ENCODE results near the gene ASXL2. TPM values are rescaled to one million over a fixed set of nuclear protein-coding genes. Genes with fewer than 3 reads are reported as not detected.

Gene ASXL2
- total and polyA plus RNA-seq, 4 experiments from 2014 or later: 6.3 to 63.6 (median 33.1) TPM

DNA sequence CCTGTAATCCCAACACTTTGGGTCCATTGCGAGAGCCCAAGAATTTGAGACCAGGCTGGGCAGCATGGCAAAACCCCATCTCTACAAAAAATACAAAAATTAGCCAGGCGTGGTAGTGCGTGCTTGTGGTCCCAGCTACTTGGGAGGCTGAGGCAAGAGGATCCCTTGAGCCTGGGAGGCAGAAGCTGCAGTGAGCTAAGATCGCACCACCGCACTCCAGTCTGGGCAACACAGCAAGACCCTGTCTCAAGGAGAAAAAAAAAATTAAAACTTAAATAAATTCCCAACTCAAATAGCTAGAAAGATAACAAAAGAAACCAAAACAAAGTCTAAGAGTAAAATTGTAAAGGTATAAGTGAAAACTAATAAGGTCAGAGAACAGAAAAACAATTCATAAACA, 6.2 kb downstream of the ASXL2 start:
- H3K36me3 Mint-ChIP-seq: peaks cover 14 to 28% of the 10 kb centered on the region in 2 donors
- Histone ChIP-seq H3K4me1 (ENCODE audit: insufficient read depth, low read length) (peaks cover 35% of the 10 kb centered on the region), H3K36me3 (ENCODE audit: insufficient read depth, low read length) (no peaks in the 10 kb centered on the region), H3K4me3 (ENCODE audit: low read length in 2 of 2) (no peak overlapping the region), H3K27ac (ENCODE audit: low read depth, low read length) (no peak overlapping the region), H3K27me3 (ENCODE audit: insufficient read depth, low read length) (no peaks in the 10 kb centered on the region), H3K9me3 (ENCODE audit: control insufficient read depth in 1 of 2, low read length in 2 of 2) (no peaks in the 10 kb centered on the region)
- H3K27ac Mint-ChIP-seq: no peak overlapping the region
- H3K9me3 Mint-ChIP-seq: no peaks in the 10 kb centered on the region
- H3K27me3 Mint-ChIP-seq: no peaks in the 10 kb centered on the region
- intact Hi-C loops (cut with micrococcal nuclease): no loop called here
- ChIA-PET POLR2A (ENCODE audit: partially characterized antibody) (interaction anchor here (1.0 kb wide), 1 partner anchor 19 kb away, joined by 6 read pairs; no protein-coding TSS in a partner anchor), CTCF (ENCODE audit: partially characterized antibody) (interaction anchor here (0.6 to 1.4 kb wide), 4 partner anchors 10 to 1404 kb away, joined by 3 to 5 read pairs (median 4); no protein-coding TSS in a partner anchor)
- DNase-seq: no peak
- H3K4me3 Mint-ChIP-seq: no peak overlapping the region
- peaks cover 25 to 43% (median 35%) of the 10 kb centered on the region in 4 donors for H3K4me1 Mint-ChIP-seq

DNA sequence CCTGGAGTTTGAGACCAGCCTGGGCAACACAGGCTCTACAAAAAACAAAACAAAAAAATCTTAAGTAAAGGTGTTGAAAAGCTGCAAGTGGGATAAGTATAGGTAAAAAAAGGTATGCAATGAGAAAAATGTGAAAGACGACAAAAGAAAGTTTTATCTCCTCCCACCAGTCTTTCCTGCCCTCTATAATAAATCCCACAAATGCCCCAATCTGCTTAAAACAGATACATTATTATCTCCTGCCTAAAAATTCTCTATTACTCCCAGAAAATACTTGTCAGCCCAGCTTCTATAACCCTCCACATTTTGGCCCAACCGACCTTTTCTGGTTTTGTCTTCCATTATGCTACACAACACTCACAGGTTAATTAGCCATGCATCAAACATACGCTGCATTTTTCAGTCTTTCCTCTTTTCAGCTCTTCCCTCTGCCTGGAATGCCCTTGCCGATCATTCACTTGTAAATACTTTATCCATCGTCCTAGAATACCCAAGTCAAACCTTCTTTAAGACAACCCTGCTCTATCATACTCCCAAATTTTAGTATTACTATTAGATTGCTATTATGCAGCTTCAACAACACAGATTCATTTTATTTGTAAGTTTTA, 10.8 kb downstream of the ASXL2 start:
- H3K4me3 ChIP-seq (ENCODE audit: low read length in 2 of 2): no peak overlapping the region
- CTCF ChIA-PET (ENCODE audit: partially characterized antibody): interaction anchor here (1.5 to 4.7 kb wide), 2 partner anchors 11 to 15 kb away, joined by 5 to 36 read pairs; partner anchors contain the start of gene ASXL2
- no peaks in the 10 kb centered on the region for H3K27me3 ChIP-seq (ENCODE audit: insufficient read depth, low read length)
- Mint-ChIP-seq H3K4me1 (peaks cover 11 to 15% (median 13%) of the 10 kb centered on the region in 4 donors), H3K4me3 (no peak overlapping the region), H3K36me3 (peaks cover 15 to 25% of the 10 kb centered on the region in 2 donors), H3K27ac (peak overlapping the region in 4 of 7 donors; percentile 1 to 39 (median 19)), H3K27me3 (no peaks in the 10 kb centered on the region), H3K9me3 (no peaks in the 10 kb centered on the region)
- POLR2A ChIA-PET (ENCODE audit: partially characterized antibody): interaction anchor here (0.5 kb wide), 1 partner anchor 168 kb away, joined by 3 read pairs; no protein-coding TSS in a partner anchor
- peaks cover 7% of the 10 kb centered on the region for H3K4me1 ChIP-seq (ENCODE audit: insufficient read depth, low read length)
- H3K27ac ChIP-seq (ENCODE audit: low read depth, low read length): no peak overlapping the region
- intact Hi-C loops (cut with micrococcal nuclease): no loop called here
- H3K36me3 ChIP-seq (ENCODE audit: insufficient read depth, low read length): no peaks in the 10 kb centered on the region
- no peak for DNase-seq
- no peaks in the 10 kb centered on the region for H3K9me3 ChIP-seq (ENCODE audit: control insufficient read depth in 1 of 2, low read length in 2 of 2)

DNA sequence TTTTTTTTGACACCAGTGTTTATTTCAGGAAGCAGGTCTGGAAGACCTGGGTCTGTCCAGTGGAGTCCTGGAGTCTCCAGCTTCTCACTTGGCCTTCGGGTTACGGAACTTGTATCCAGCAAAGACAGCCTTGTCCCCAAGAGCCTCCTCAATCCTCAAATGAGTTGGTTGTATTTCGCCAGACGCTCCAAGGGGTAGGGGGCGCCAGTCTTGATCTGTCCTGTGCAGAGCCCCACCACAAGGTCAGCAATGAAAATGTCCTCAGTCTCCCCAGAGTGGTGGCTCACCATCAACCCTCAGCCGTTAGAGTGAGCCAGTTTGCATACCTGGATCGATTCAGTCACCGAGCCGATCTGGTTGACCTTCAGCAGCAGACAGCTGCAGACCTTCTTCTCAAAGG, 21.9 kb downstream of the ASXL2 start:
- no peaks in the 10 kb centered on the region for H3K9me3 ChIP-seq (ENCODE audit: control insufficient read depth in 1 of 2, low read length in 2 of 2)
- no peak for DNase-seq
- Mint-ChIP-seq H3K27ac (no peak overlapping the region), H3K4me3 (no peak overlapping the region), H3K36me3 (peaks cover 3 to 9% of the 10 kb centered on the region in 2 donors), H3K27me3 (no peaks in the 10 kb centered on the region), H3K9me3 (no peaks in the 10 kb centered on the region), H3K4me1 (peaks cover 45 to 54% (median 50%) of the 10 kb centered on the region in 4 donors)
- H3K36me3 ChIP-seq (ENCODE audit: insufficient read depth, low read length): no peaks in the 10 kb centered on the region
- H3K27me3 ChIP-seq (ENCODE audit: insufficient read depth, low read length): no peaks in the 10 kb centered on the region
- ChIA-PET CTCF (ENCODE audit: partially characterized antibody) (interaction anchor here (0.6 to 2.9 kb wide), 5 partner anchors 20 to 1429 kb away, joined by 3 to 11 read pairs (median 4); partner anchors contain the start of gene ASXL2), POLR2A (ENCODE audit: partially characterized antibody) (no interaction called here)
- intact Hi-C loops (cut with micrococcal nuclease): no loop called here
- peaks cover 39% of the 10 kb centered on the region for H3K4me1 ChIP-seq (ENCODE audit: insufficient read depth, low read length)
- no peak overlapping the region for H3K4me3 ChIP-seq (ENCODE audit: low read length in 2 of 2)
- H3K27ac ChIP-seq (ENCODE audit: low read depth, low read length): no peak overlapping the region

DNA sequence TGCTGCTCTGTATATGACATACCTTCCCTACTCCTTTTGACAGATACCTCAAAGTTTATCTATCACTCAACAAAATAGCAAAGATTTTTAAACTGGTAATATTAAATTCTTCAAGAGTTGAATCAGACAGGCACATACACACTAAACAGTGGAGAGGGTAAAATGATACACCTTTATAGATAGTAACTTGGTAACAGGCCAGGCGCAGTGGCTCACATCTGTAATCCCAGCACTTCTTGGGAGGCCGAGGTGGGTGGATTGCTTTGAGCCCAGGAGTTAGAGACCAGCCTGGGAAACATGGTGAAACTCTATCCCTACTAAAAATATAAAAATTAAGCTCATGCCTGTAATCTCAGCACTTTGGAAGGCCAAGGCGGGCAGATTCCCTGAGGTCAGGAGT, 23.2 kb downstream of the ASXL2 start:
- intact Hi-C loops (cut with micrococcal nuclease): no loop called here
- Histone ChIP-seq H3K4me1 (ENCODE audit: insufficient read depth, low read length) (peaks cover 47% of the 10 kb centered on the region), H3K27me3 (ENCODE audit: insufficient read depth, low read length) (no peaks in the 10 kb centered on the region), H3K27ac (ENCODE audit: low read depth, low read length) (no peak overlapping the region), H3K9me3 (ENCODE audit: control insufficient read depth in 1 of 2, low read length in 2 of 2) (no peaks in the 10 kb centered on the region), H3K4me3 (ENCODE audit: low read length in 2 of 2) (no peak overlapping the region), H3K36me3 (ENCODE audit: insufficient read depth, low read length) (no peaks in the 10 kb centered on the region)
- Mint-ChIP-seq H3K27me3 (no peaks in the 10 kb centered on the region), H3K27ac (peak overlapping the region in 4 of 7 donors; percentile 6 to 83 (median 36)), H3K4me1 (peaks cover 47 to 58% (median 51%) of the 10 kb centered on the region in 4 donors), H3K9me3 (no peaks in the 10 kb centered on the region), H3K36me3 (peaks cover 3 to 9% of the 10 kb centered on the region in 2 donors), H3K4me3 (no peak overlapping the region)
- POLR2A ChIA-PET (ENCODE audit: partially characterized antibody): interaction anchor here (0.8 kb wide), 1 partner anchor 24 kb away, joined by 3 read pairs; the partner anchor contains the start of gene ASXL2
- no peak for DNase-seq
- CTCF ChIA-PET (ENCODE audit: partially characterized antibody): interaction anchor here (1.1 to 4.8 kb wide), 5 partner anchors 14 to 95 kb away, joined by 3 to 49 read pairs (median 11); partner anchors contain the start of gene ASXL2

DNA sequence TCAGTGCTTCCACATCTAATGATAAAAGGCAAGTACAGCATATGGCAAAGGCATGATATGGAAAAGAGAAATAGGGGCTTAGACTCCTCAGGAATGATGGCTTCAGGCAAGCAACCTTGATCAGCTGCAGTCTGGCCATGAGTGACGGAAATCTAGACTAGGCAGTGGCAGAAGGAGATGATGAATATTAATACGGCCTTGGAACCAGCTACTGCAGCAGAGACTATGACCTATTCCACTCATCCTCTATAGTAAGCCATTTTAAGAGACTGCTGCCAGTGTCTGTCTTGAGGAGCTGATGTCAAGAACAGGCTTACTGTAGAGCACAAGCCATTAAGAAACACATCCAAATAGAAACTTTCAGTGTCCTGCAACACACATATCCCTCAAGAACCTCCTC, 23.7 kb downstream of the ASXL2 start:
- Histone ChIP-seq H3K27me3 (ENCODE audit: insufficient read depth, low read length) (no peaks in the 10 kb centered on the region), H3K4me3 (ENCODE audit: low read length in 2 of 2) (no peak overlapping the region), H3K9me3 (ENCODE audit: control insufficient read depth in 1 of 2, low read length in 2 of 2) (no peaks in the 10 kb centered on the region), H3K36me3 (ENCODE audit: insufficient read depth, low read length) (no peaks in the 10 kb centered on the region), H3K27ac (ENCODE audit: low read depth, low read length) (no peak overlapping the region), H3K4me1 (ENCODE audit: insufficient read depth, low read length) (peaks cover 48% of the 10 kb centered on the region)
- Mint-ChIP-seq H3K4me3 (no peak overlapping the region), H3K27me3 (no peaks in the 10 kb centered on the region), H3K4me1 (peaks cover 46 to 56% (median 50%) of the 10 kb centered on the region in 4 donors), H3K27ac (peak overlapping the region; percentile 24 to 83 (median 75)), H3K36me3 (peaks cover 3 to 9% of the 10 kb centered on the region in 2 donors), H3K9me3 (no peaks in the 10 kb centered on the region)
- ChIA-PET POLR2A (ENCODE audit: partially characterized antibody) (interaction anchor here (1.9 to 3.2 kb wide), 2 partner anchors 18 to 24 kb away, joined by 6 to 31 read pairs; partner anchors contain the start of gene ASXL2), CTCF (ENCODE audit: partially characterized antibody) (interaction anchor here (1.3 to 4.8 kb wide), 9 partner anchors 11 to 96 kb away, joined by 3 to 49 read pairs (median 36); partner anchors contain the start of gene ASXL2)
- intact Hi-C loops (cut with micrococcal nuclease): no loop called here
- DNase-seq: no peak

DNA sequence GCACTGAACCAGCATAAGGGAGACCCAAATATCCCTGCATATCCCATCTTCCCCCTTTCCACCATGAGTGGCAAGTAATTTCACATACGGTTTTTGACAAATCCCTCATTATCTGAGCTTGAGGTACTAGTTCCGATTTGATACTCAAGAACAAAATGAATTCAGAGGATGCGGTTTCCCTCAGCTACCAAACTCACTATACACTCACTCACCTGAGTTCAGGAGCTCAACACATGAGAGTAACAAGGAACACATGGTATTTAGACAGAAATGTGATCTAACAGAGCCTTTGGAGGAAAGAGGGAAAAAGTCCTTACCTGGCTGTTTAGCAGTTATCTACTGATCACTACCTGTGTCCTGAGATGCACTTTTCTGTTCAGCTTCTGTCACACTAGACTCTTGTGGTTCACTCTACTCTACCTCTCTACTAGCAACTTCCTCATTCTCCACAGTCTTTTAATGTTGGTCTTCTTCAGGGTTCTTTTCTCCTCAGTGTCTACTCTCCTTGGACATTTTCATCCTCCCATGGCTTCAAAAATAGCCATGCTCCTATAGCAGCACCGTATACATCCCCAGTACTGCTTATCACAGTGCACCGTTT, 25.1 kb downstream of the ASXL2 start:
- DNase-seq: peak in 1 of 5 donors; percentile 6
- H3K36me3 Mint-ChIP-seq: peaks cover 3 to 9% of the 10 kb centered on the region in 2 donors

More for the DNA sequence above, 25.1 kb downstream of the ASXL2 start:
- peak overlapping the region; percentile 48 to 87 (median 71) for H3K27ac Mint-ChIP-seq
- intact Hi-C loops (cut with micrococcal nuclease): loop anchor here (2.0 kb wide), 1 partner anchor 138 kb away; no protein-coding TSS in a partner anchor
- Histone ChIP-seq H3K4me3 (ENCODE audit: low read length in 2 of 2) (no peak overlapping the region), H3K36me3 (ENCODE audit: insufficient read depth, low read length) (no peaks in the 10 kb centered on the region), H3K27ac (ENCODE audit: low read depth, low read length) (peak overlapping the region; percentile 20), H3K27me3 (ENCODE audit: insufficient read depth, low read length) (no peaks in the 10 kb centered on the region), H3K9me3 (ENCODE audit: control insufficient read depth in 1 of 2, low read length in 2 of 2) (no peaks in the 10 kb centered on the region), H3K4me1 (ENCODE audit: insufficient read depth, low read length) (peaks cover 48% of the 10 kb centered on the region)
- ChIA-PET CTCF (ENCODE audit: partially characterized antibody) (interaction anchor here (0.7 to 4.8 kb wide), 29 partner anchors 8 to 725 kb away, joined by 3 to 49 read pairs (median 6); partner anchors contain the start of gene ASXL2), POLR2A (ENCODE audit: partially characterized antibody) (interaction anchor here (0.7 to 3.2 kb wide), 8 partner anchors 13 to 180 kb away, joined by 3 to 31 read pairs (median 4); partner anchors contain the start of genes ASXL2 and DTNB)
- H3K4me1 Mint-ChIP-seq: peaks cover 42 to 52% (median 46%) of the 10 kb centered on the region in 4 donors
- H3K27me3 Mint-ChIP-seq: no peaks in the 10 kb centered on the region
- no peaks in the 10 kb centered on the region for H3K9me3 Mint-ChIP-seq
- H3K4me3 Mint-ChIP-seq: peak overlapping the region in 4 of 8 donors; percentile 9 to 64 (median 20)

Data from CD4-positive, alpha-beta memory T cell (primary cell).